K562 (cell line): Measurements from ENCODE around the gene A1BG. TPM values are rescaled to one million over a fixed set of nuclear protein-coding genes. Genes with fewer than 3 reads are reported as not detected.
A peak's percentile ranks its signal among the peaks of the same experiment; 100 is the strongest.

Experiments used
- CTCFL ChIP-seq: IDR thresholded peaks from 2 replicates; pipeline ENCODE4 v1.6.1; 2011; ENCODE audit warnings: borderline replicate concordance, low read depth, mild to moderate bottlenecking, moderate library complexity, low read length; ENCODE audit not compliant: insufficient read depth, poor library complexity, severe bottlenecking
- FIP1L1 ChIP-seq: fragments of 200-400 bp; formaldehyde crosslinking; IDR thresholded peaks from 2 replicates; pipeline ENCODE4 v1.6.1; 2018; ENCODE audit warnings: mild to moderate bottlenecking, low read depth, low read length; ENCODE audit not compliant: poor library complexity, severe bottlenecking
- GTF2B ChIP-seq: IDR thresholded peaks from 2 replicates; pipeline ENCODE4 v1.6.1; 2011; ENCODE audit not compliant: insufficient read length; ENCODE audit errors: extremely low read depth
- RBM25 ChIP-seq: fragments of 200-400 bp; formaldehyde crosslinking; IDR thresholded peaks from 2 replicates; pipeline ENCODE4 v1.6.1; 2018; ENCODE audit warnings: low read length, low read depth, moderate library complexity; ENCODE audit not compliant: severe bottlenecking
- RBM39 ChIP-seq: fragments of 200-400 bp; formaldehyde crosslinking; optimal IDR thresholded peaks from 2 replicates; pipeline ENCODE3; 2018; ENCODE audit warnings: low read depth, low read length
- SPI1 ChIP-seq: IDR thresholded peaks from 2 replicates; pipeline ENCODE4 v1.6.1; 2011; ENCODE audit warnings: low read depth, low read length, control low read depth, borderline replicate concordance
- TFAM ChIP-seq: fragments of 250-450 bp; sonication (Bioruptor Pico); conservative IDR thresholded peaks from 2 replicates; pipeline ENCODE4 v1.5.0; 2021; ENCODE audit warnings: mild to moderate bottlenecking, moderate library complexity
- ZBTB40 ChIP-seq, 2 experiments: fragments of 450-650 bp in 1 of 2; sonication (generic) in 1 of 2; formaldehyde crosslinking in 1 of 2; IDR thresholded peaks; 2 replicates each; pipeline versions ENCODE4 v1.7.1 to v1.9.0; 2016 to 2022; ENCODE audit warnings: inconsistent platforms in 1 of 2, mild to moderate bottlenecking in 1 of 2, missing genetic modification reagents in 1 of 2
- ZNF592 ChIP-seq: fragments of 450-650 bp; IDR thresholded peaks from 2 replicates; pipeline ENCODE4 v1.6.1; 2017; ENCODE audit warnings: antibody characterized with exemption, mild to moderate bottlenecking
- polyA plus RNA-seq, 8 experiments: library from polyadenylated mRNA; depleted of rRNA in 4 of 8; stranded (reverse) in 5 of 8; unstranded in 3 of 8; fragments of >200 nt; fragmentation: Nextera tagmentation in 2 of 8; fragmentation: Illumina TruSeq in 1 of 8; extraction: Ambion mirVana in 2 of 8; extraction: Trizol in 1 of 8; gene quantifications; 2 replicates each; pipeline versions ENCODE4 v1.2.1 to v1.2.3, GENCODE V29; 2011 to 2014; ENCODE audit warnings: inconsistent platforms in 1 of 8, missing spikeins in 1 of 8
- total RNA-seq, 7 experiments: library from RNA; depleted of rRNA in 6 of 7; stranded (reverse); fragments of >200 nt in 6 of 7; fragmentation: Illumina TruSeq in 2 of 7; extraction: Trizol in 2 of 7; gene quantifications; 2 replicates each; pipeline versions ENCODE4 v1.2.1 to v1.2.3, GENCODE V29; 2011 to 2021; ENCODE audit warnings: low replicate concordance in 1 of 7

A1BG gene
- total and polyA plus RNA-seq, 9 of the 15 experiments (the other 6 are each of a cell fraction or from before 2014, with no cell fraction given) = 0.10 to 19.8 (median 2.6) TPM

GRCh38 chr19:58332697-58333096, 20.6 kb downstream of the A1BG start (continued):
- TF ChIP-seq ZBTB40 (IDR thresholded peaks at IDR 0.05) = peak; percentile 91
- TF ChIP-seq ZBTB40 (CRISPR knock-in tag; IDR thresholded peaks at IDR 0.05) = peak; percentile 94
- TF ChIP-seq ZNF592 = no peak
- no peak for TF ChIP-seq FIP1L1
- no peak for TF ChIP-seq RBM25
- no peak for TF ChIP-seq RBM39
- peak; percentile 63; the same call in 1 of the 2 replicates for TF ChIP-seq SPI1
- no peak for TF ChIP-seq CTCFL
- no peak for TF ChIP-seq GTF2B
- TF ChIP-seq TFAM = no peak
